ENCODE data around the gene RGMA.

Gene RGMA

GRCh38 chr15:93088981-93089726, at the start of gene RGMA:
Gene RGMA, minus strand, starts transcription at chr15:93089211. Its CDS starts 279 bp downstream, at chr15:93088932.
- no peak for DNase-seq

GRCh38 chr15:93136606-93137005, 47.6 kb upstream of the RGMA start:
- DNase-seq: no peak

- no peak for DNase-seq
These were observed 47.0 kb upstream of the RGMA start for GRCh38 chr15:93135997-93136397.

GRCh38 chr15:93135459-93135858, 46.4 kb upstream of the RGMA start:
- DNase-seq: no peak

GRCh38 chr15:93131485-93132095, 42.6 kb upstream of the RGMA start:
- DNase-seq: no peak

- DNase-seq: no peak
These were observed 40.9 kb upstream of the RGMA start for GRCh38 chr15:93129702-93130488.

- no peak for DNase-seq
These were observed 38.3 kb upstream of the RGMA start for GRCh38 chr15:93127286-93127685.

GRCh38 chr15:93126599-93126998, 37.6 kb upstream of the RGMA start:
- no peak for DNase-seq

GRCh38 chr15:93126148-93126547, 37.1 kb upstream of the RGMA start:
- DNase-seq: no peak

- DNase-seq: no peak
These were observed 35.1 kb upstream of the RGMA start for GRCh38 chr15:93124126-93124525.

- DNase-seq: no peak
These were observed 33.2 kb upstream of the RGMA start for GRCh38 chr15:93121973-93122910.

GRCh38 chr15:93121107-93121506, 32.1 kb upstream of the RGMA start:
- no peak for DNase-seq

- no peak for DNase-seq
These were observed 29.9 kb upstream of the RGMA start for GRCh38 chr15:93118904-93119303.

GRCh38 chr15:93111451-93111850, 22.4 kb upstream of the RGMA start:
- DNase-seq: no peak

- no peak for DNase-seq
These were observed 21.6 kb upstream of the RGMA start for GRCh38 chr15:93110502-93111040.

GRCh38 chr15:93109336-93110102, 20.5 kb upstream of the RGMA start:
- no peak for DNase-seq

- DNase-seq: no peak
These were observed 18.6 kb upstream of the RGMA start for GRCh38 chr15:93107646-93108045.

GRCh38 chr15:93105485-93105884, 16.5 kb upstream of the RGMA start:
- no peak for DNase-seq

GRCh38 chr15:93103823-93104222, 14.8 kb upstream of the RGMA start:
- DNase-seq: no peak

GRCh38 chr15:93102211-93102610, 13.2 kb upstream of the RGMA start:
- DNase-seq: no peak

- DNase-seq: no peak
These were observed 4.8 kb upstream of the RGMA start for GRCh38 chr15:93093765-93094164.

GRCh38 chr15:93091465-93091864, 2.5 kb upstream of the RGMA start:
- DNase-seq: no peak

Measured in cerebellar nuclear complex (tissue), 1 donor.